ENCODE measurements around the gene ST6GALNAC3. TPM values are rescaled to one million over a fixed set of nuclear protein-coding genes. Genes with fewer than 3 reads are reported as not detected.

Gene ST6GALNAC3
- total RNA-seq, 1 donor from 2014 or later: 3.9 TPM

DNA sequence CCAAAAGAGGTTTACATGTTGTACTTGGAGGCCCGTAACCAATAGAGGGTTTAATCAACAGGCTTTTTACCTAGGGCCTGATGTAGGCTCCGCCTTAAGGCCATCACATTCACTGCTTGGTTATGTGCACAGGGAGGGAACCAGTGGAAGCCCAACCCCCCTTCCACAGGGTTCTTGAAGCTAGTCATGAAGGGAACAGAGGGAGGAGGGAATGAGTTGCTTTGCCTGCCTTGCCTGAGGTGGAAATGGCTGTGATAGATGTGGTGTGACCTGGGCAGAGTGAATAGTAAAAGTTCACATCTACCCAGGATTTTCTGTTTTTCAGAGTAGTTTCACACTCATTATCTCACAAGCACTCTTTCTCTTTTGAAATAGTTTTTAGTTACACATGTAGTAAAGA, 215.1 kb downstream of the ST6GALNAC3 start:
- intact Hi-C loops (cut with DNase I): no loop called here
- no peak for ATAC-seq
- no peak for DNase-seq (ENCODE audit: missing footprints)

DNA sequence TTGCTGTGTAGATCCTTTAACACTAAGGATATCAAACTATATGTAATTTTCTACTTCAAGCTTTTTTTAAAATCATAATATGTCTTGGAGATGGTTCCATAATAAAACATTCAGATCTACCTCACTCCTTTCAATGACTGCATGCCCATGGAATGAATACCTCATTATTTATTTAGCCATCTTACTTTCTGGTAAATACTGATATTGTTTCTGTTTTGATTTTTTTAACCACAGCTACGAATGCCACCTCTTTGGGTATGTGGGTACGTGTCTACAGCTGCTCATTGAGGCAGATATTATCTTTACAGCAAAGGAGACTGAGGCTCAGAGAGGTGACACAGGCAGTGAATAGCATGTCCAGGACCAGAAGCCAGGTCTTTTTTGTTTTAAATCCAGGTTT, 215.7 kb downstream of the ST6GALNAC3 start:
- ATAC-seq (no peak), DNase-seq (ENCODE audit: missing footprints) (no peak)
- intact Hi-C loops (cut with DNase I): no loop called here

DNA sequence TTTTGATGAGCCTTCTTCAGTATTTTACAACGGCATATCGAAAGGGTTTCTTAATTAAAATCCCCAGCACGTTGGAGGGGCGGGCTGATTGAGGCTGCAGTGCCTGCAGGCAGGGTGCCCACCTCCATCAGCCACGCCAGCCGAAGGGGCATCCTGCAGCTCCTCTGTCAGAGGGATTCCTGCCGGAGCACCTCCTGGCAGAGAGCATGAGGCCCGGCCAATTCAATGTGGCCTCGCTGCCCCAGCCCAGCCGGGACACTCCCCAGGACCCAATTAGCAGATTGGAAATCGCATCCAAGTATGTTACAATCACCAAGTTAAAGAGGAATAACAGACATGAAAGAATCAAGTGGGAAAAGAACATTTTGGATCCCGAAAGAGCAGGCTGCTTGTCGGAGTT, 216.6 kb downstream of the ST6GALNAC3 start:
- intact Hi-C loops (cut with DNase I): no loop called here
- ATAC-seq (no peak), DNase-seq (ENCODE audit: missing footprints) (no peak)

DNA sequence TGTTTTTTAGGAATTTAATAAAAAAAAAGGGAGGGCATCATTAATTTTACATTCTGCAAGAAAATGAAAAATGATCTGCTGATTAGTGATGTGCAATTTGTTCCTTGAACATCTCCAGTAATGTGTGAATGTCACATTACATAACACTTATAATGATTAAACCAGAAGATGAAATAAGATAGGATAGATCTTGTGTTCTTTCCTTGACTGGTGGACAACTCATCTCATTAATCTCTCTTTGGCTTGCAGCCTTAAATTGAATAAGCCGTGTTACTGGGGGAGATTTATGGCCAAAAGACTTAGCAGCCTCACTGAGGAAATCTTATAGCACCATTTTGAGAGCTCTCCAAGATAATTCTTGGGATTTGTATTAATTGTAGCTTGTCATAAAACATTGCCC, 217.2 kb downstream of the ST6GALNAC3 start:
- intact Hi-C loops (cut with DNase I): no loop called here
- no peak for ATAC-seq
- DNase-seq (ENCODE audit: missing footprints): no peak

DNA sequence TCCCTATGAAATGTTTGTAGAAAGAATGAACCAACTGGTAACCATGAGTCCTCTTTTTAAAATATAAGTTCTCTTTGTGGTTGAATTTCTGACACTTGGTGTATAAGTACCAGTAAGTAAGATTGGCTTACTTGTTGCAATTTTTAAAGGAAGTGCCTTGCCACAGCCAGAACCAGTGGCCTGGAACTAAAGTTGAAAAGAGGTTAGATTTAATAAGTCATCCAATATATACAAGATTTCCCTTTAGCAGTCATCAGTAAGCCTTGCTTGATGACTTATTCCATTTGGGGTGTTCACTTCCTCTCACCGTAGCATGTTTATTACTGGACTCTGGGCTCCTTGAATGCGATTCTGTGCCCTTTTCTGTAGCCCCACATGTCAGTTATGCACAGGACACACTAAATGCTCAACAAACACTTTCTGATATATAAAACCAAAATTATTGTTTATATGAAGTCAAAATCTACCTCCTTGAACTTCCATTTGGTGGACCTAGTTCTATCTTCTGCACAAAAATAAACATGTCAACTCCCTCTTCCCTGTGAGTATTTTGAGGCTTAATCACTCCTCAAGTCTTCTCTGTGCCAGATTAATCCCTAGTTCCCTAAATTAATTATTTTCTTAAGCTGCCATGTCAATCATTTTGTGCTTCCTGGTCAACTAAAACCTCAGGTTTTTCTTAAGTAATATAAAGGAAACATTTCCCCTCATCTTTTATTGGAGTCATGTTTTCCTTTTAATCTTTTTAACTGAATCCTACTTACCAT, 218.1 kb downstream of the ST6GALNAC3 start:
- no peak for DNase-seq (ENCODE audit: missing footprints)
- intact Hi-C loops (cut with DNase I): no loop called here
- no peak for ATAC-seq

DNA sequence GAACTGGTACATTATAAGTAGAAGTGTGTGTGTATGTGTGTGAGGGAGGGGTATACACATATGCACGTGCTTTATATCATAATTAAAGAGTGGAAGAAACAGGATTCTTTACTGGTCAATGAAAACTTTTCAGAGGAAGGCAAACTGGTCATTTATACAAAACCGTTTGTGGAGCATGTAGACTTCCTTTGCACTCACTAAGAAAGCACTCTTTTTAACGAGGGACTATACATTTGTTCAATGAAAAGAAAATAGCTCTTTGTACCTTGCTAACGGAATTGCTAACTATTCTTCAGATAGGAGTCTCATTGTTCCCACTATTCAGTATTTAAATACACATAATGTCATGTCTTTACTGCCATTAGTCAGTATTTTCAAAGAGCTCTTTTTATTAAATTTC, 219.3 kb downstream of the ST6GALNAC3 start:
- intact Hi-C loops (cut with DNase I): no loop called here
- no peak for ATAC-seq
- no peak for DNase-seq (ENCODE audit: missing footprints)

DNA sequence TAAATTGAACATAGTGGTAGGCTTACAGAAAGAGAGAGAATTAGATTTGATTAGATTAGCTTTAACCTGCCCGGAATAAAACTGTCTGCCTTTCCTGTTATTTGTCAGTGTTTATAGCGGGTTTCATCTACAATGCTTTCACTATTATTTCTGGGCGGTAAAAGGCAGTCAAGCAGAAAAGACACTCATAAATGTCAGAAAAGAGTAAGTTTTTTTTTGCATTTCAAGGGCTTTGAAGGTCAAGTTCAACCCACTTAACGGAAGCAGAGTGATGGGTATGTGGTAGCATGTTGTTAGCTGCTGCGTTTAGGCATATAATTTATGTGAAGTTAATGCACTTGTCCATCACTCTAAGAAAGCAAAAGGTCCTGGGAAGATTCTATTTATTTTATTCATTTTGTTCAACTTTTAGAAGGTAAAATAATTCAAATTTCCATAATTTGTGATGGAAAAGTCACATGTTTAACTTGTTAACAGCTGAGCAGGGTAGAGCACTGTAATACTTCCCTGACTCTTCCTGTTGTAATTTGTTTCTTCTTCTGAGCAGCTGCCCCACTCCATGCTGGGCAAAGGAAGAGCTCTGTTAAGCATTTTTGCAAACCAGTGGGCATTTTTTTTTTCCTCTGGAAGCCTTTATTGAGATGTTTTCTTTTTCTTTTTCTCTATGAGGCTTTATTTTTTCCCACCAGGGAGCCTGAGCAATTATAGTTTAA, 220.1 kb downstream of the ST6GALNAC3 start:
- DNase-seq (ENCODE audit: missing footprints) (no peak), ATAC-seq (no peak)
- intact Hi-C loops (cut with DNase I): no loop called here

DNA sequence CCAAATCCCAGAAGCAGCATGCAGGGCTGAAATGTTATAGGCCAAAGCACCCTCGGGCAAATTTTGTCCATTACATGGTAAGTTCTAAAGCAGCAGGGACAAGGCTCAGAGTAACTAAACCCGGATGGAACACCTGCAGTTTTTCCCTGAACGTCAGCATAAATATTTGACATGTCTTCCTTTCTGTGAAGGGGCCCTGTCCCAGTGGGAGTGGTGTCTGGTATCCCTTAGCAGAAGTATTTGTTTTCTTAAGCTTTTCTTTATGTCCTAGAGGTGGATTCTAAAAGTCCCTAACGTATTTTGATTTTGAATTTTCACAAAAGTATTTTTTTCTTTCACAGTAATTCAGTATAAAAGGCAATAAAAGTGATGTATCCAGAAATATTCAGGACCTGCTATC, 223.9 kb downstream of the ST6GALNAC3 start:
- ATAC-seq (no peak), DNase-seq (ENCODE audit: missing footprints) (no peak)
- intact Hi-C loops (cut with DNase I): no loop called here

DNA sequence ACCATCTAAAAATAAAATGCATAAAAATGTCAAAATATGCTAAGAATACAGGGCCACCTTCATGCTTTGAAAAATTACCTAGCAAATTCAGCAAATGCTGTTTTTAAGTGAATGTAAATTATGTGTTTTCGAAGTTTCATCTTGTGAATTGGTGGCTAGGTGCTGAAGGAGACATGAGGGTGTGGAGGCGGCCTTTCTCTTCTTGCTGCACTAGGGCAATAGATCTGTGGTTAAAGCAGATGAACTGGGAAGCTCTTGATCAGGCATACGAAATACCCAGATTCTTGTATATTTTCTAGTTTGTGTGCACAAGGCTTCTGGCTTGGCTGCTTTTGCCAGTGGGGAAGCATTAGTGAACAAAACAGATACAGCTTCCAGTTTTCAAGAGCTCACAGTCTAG, 224.5 kb downstream of the ST6GALNAC3 start:
- intact Hi-C loops (cut with DNase I): no loop called here
- no peak for DNase-seq (ENCODE audit: missing footprints)
- no peak for ATAC-seq

DNA sequence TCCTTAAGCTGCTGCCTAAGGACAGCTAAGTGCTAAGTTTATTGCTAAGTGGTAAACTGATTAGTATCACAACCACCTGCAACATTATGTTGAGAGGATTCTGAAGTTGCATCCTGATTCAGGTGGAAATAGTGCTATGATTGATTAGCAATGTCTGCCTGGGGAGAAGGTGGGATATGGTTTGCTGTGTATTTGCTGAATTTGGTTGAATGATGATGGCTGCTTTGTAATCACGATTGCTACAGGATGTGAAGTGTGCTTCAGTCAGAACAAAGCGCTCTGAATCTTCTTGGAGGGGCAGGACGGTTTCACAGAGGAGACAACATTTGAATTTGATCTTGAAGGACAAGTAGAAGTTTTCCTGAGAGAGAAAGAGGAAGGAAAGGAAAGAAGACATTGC, 226.0 kb downstream of the ST6GALNAC3 start:
- intact Hi-C loops (cut with DNase I): no loop called here
- DNase-seq (ENCODE audit: missing footprints) (no peak), ATAC-seq (no peak)

DNA sequence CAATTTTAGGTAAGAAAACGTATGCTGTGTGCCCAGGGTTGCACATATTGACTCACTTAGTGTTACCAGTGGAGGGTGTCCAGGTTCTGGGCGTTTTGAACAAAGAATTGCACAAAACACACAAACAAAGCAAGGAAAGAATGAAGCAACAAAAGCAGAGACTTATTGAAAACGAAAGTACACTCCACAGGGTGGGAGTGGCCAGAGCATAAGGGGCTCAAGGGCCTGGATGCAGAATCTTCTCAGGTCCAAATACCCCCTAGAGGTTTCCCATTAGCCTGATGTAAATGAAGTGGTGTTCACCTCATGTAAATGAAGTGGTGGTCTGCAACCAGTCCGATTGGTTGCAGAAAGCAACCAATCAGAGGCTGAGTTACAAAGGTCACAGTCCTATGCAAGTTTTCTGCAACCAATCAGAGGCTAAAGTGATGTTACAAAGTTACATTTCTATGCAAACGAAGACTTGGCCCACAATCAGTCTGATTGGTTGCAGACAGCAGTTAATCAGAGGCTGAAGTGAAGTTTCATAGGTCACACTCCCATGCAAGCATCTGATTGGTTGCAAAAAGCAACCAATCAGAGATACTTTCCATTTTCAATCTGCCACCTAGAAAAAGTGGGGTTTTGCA, 228.3 kb downstream of the ST6GALNAC3 start:
- ATAC-seq (no peak), DNase-seq (ENCODE audit: missing footprints) (no peak)
- intact Hi-C loops (cut with DNase I): no loop called here

DNA sequence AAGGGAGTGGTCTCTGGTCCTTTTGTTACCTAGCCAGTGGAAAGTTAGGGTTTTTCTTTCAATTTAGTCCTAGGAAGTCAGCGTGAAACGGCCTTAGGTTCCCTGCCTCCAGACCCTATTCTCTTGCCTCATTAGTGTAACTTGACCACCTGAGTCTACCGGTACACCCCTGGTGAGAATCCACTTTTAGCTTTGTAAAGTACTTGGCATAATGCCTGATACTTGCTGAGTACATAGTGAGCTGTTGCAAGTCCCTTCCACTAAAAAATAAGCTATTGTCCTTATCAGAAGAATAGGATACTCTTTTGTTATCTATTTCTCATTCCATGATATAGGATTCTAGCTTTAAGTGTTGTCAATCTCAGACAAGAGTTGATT, 228.8 kb downstream of the ST6GALNAC3 start:
- intact Hi-C loops (cut with DNase I): no loop called here
- DNase-seq (ENCODE audit: missing footprints) (no peak), ATAC-seq (no peak)

DNA sequence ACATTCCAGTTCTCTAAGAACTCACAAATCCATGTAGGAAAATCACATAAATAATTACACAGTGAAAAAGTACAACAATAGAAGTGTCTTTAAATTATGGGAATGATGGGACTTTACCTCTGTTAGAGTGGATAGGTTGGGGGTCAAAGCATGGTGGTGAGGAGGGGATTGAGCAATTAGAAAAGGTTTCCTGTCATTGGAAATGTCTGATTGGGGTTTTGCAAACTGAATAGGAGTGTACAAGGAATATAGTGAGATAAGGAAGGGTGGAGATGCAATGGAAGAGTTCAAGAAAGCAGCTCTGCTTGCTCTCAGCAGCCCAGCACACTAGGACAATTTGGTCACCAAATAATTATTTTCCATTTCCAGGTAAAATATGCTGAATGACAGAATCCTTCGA, 238.8 kb downstream of the ST6GALNAC3 start:
- intact Hi-C loops (cut with DNase I): no loop called here
- DNase-seq (ENCODE audit: missing footprints) (no peak), ATAC-seq (no peak)

DNA sequence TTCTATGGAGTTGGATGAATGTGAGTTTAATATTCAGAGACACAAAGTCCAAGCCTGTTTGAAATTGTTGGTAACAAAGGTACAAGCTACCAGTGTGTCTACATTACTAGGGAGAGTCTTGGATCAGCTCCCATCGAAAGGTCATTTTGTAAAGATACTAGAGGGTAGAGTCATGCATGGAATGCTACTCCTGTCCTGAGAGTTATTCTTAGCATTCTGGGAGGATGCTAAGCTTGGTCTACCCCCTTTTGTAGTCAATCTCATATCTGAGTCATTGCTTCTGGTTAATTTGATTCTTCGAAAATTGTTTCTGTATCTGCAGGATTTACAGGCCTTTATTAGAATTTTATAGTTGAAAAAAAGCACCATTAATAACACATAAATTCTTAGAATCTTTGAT, 240.2 kb downstream of the ST6GALNAC3 start:
- intact Hi-C loops (cut with DNase I): no loop called here
- DNase-seq (ENCODE audit: missing footprints) (no peak), ATAC-seq (no peak)

DNA sequence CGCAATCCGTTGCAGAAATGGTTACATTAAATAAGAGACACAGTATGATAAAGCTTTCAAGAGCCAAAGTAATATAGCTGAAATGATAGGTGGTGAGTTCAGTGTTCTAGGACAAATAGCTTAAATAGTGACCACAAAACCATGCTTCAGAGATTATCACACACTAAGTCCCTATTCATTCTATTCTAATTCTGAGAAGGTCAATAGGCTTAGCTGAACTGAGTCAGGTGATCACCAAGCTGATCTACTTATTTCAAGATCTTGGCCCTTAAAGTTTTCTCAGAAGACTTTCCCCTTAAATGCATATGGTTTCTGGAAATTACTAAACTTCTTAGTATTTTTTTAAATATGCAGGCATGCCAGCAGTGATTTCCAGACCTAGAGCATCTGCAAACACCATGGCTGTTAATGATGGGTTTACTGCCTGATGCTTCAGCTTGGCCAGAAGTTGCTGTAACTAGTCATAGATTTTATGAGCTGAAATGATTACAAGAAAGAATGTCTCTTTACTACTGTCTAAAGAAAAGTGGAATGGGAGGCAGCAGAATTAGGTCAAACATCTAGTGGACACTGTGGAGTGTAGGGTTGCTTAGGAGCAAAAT, 242.9 kb downstream of the ST6GALNAC3 start:
- intact Hi-C loops (cut with DNase I): no loop called here
- ATAC-seq (no peak), DNase-seq (ENCODE audit: missing footprints) (no peak)

DNA sequence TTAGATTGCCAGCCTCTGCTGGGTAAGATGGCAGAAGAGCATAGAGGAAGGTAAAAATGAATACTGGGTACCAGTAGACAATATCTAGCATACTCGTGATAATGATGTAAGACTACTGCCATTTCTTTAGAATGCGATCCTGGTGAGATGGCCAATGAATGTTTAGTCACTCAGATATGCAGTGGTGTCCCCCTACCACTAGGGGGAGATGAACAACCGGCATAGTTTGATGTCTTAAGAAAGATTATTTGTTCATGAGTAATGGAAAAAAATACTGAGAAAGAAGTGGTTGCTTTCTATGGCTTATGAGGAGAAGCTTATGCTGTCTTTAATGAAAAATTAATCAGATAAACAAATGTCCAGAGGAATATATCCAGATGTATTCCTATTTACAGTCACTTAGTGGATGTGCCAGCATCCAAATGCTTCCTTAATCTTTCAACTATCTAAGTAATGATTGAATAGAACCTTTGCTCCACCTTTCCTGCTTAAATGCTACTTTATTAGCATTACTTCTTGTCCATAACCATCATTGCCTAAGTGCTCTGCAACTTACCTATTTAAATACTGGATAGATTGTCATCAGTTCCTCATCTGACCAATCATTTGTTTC, 256.6 kb downstream of the ST6GALNAC3 start:
- DNase-seq (ENCODE audit: missing footprints) (no peak), ATAC-seq (peak; percentile 42)
- intact Hi-C loops (cut with DNase I): loop anchor here (10.0 kb wide), 1 partner anchor 794 kb away; no protein-coding TSS in a partner anchor

DNA sequence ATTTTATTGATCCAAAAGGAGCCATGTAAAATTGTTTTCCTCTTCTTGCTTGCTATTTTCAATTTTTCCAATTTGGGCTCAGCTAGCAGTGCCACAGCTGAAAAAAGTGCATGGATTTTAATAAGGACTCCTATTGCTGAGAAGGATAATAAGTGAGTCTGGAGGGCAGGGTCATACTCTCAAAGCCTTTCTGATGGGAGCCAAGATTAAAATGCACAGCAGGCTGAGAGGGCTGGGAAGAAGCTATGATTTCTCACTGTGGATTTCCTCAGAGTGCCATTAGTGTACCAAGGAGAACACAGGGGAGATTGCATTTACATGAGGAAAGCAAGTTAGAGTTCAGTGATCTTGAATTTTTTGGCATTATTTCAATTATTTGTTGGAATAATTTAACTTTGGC, 261.3 kb downstream of the ST6GALNAC3 start:
- DNase-seq (ENCODE audit: missing footprints): no peak
- intact Hi-C loops (cut with DNase I): loop anchor here (10.0 kb wide), 1 partner anchor 789 kb away; no protein-coding TSS in a partner anchor
- ATAC-seq: no peak

DNA sequence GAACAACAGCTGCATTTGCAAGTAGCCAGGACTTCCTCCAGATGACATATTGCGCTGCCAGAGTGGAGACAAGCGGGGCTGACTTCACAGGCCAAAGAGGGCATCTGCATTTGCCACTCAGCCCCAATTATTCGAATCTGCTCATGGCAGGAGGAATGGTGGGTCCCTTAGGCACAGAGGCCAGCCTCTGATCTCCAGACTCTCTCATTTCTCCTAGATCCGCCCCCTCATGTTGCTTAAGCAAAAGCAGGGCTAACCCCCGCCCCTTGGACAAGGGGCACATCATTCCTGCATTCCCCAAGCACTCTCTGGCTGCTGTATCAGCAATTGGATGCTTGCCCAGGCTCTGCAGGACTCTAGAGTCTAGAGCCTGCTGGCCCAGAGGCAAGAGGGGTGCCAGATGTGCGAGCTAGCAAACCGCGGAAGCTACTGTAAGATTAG, 262.4 kb downstream of the ST6GALNAC3 start:
- peak; percentile 97 for ATAC-seq
- intact Hi-C loops (cut with DNase I): loop anchor here (10.0 kb wide), 1 partner anchor 788 kb away; no protein-coding TSS in a partner anchor
- DNase-seq (ENCODE audit: missing footprints): peak; percentile 89
